GM12874 (cell line): ENCODE measurements around the gene TMEM63B.

Source experiments
- CTCF ChIP-seq: IDR thresholded peaks from 2 replicates; pipeline ENCODE4 v1.5.1; 2011; ENCODE audit warnings: low read depth, mild to moderate bottlenecking, control low read depth, low read length, moderate library complexity; ENCODE audit not compliant: insufficient read depth

Gene TMEM63B

GRCh38 chr6:44133981-44134711, 6.8 kb downstream of the TMEM63B start:
- no peak for TF ChIP-seq CTCF

GRCh38 chr6:44135173-44135758, 7.9 kb downstream of the TMEM63B start:
- TF ChIP-seq CTCF, result no peak

GRCh38 chr6:44135875-44136274, 8.5 kb downstream of the TMEM63B start:
- no peak for TF ChIP-seq CTCF

- TF ChIP-seq CTCF, result no peak
These were observed 11.5 kb downstream of the TMEM63B start for GRCh38 chr6:44138717-44139350.

- TF ChIP-seq CTCF, result no peak
These were observed 12.0 kb downstream of the TMEM63B start for GRCh38 chr6:44139351-44139743.

GRCh38 chr6:44142835-44143234, 15.5 kb downstream of the TMEM63B start:
- TF ChIP-seq CTCF, result no peak

- TF ChIP-seq CTCF, result no peak
These were observed 16.4 kb downstream of the TMEM63B start for GRCh38 chr6:44143731-44144130.
